GM12878 (cell line): ENCODE results near the gene CPNE9. TPM values are rescaled to one million over a fixed set of nuclear protein-coding genes. Genes with fewer than 3 reads are reported as not detected.

Experiments
- ATAC-seq: fragments of 200-7000 bp; cut with Tn5 transposase; 3 replicates; pipeline ENCODE4 v1.9.1; 2020; ENCODE audit warnings: mild to moderate bottlenecking, moderate library complexity
- BruUV-seq: library from RNA; stranded (reverse); fragments of 400-500 nt; replicated peaks from 2 replicates; lab custom pipeline; 2021; lab: Mats Ljungman, UMichigan
- CTCF ChIA-PET: fragments of 300-600 bp; sonication (Branson Sonifier 250); formaldehyde crosslinking; extraction: SDS; loops from one replicate; lab custom pipeline; 2021; ENCODE audit warnings: inconsistent platforms; lab: Yijun Ruan, JAX
- POLR2A ChIA-PET: fragments of 350-600 bp; formaldehyde crosslinking; extraction: SDS; loops from one replicate; lab custom pipeline; 2021; ENCODE audit warnings: inconsistent platforms; lab: Charles Lee
- RAD21 ChIA-PET: fragments of 300-600 bp; sonication (Branson Sonifier 250); formaldehyde crosslinking; loops from one replicate; lab custom pipeline; 2023; ENCODE audit warnings: antibody characterized with exemption; ENCODE audit not compliant: unreplicated experiment; lab: Charles Lee
- SMC1A ChIA-PET: fragments of 300-600 bp; sonication (Branson Sonifier 250); formaldehyde crosslinking; loops from one replicate; lab custom pipeline; 2023; ENCODE audit not compliant: unreplicated experiment, uncharacterized antibody; lab: Charles Lee
- DNase-seq: peaks from one replicate; pipeline ENCODE4 v3.0.0-alpha.2; 2011; ENCODE audit warnings: low read depth, low spot score
- FAIRE-seq: peaks from 3 replicates; lab custom pipeline; 2011; peaks lifted over from hg19 to GRCh38; lab: Jason Lieb, UNC
- H2AFZ ChIP-seq: 2 replicates; pipeline ENCODE4 v1.6.0; 2011; ENCODE audit warnings: low read depth, low read length, control low read depth; ENCODE audit not compliant: control insufficient read depth
- H3K27ac ChIP-seq: 2 replicates; pipeline ENCODE4 v1.5.1; 2011; ENCODE audit warnings: control low read depth; ENCODE audit not compliant: control insufficient read depth, insufficient read depth
- H3K27me3 ChIP-seq, 2 experiments: replicated peaks in 1 of 2; 2 replicates each; pipeline versions ENCODE4 v1.6.0 to v1.6.1; 2011; ENCODE audit warnings: low read length in 1 of 2; ENCODE audit not compliant: control insufficient read depth in 2 of 2, insufficient read depth in 2 of 2
- H3K36me3 ChIP-seq, 2 experiments: 2 replicates each; pipeline ENCODE4 v1.5.1; 2011; ENCODE audit warnings: low read length in 1 of 2; ENCODE audit not compliant: control insufficient read depth in 2 of 2, insufficient read depth in 2 of 2
- H3K4me1 ChIP-seq: 2 replicates; pipeline ENCODE4 v1.6.1; 2011; ENCODE audit warnings: mild to moderate bottlenecking, low read length, moderate library complexity, mixed read lengths; ENCODE audit not compliant: control insufficient read depth, insufficient read depth
- H3K4me2 ChIP-seq: 2 replicates; pipeline ENCODE4 v1.6.0; 2011; ENCODE audit warnings: control low read depth; ENCODE audit not compliant: control insufficient read depth, insufficient read depth
- H3K4me3 ChIP-seq: fragments of 200-600 bp; sonication (generic); 2 replicates; pipeline ENCODE4 v1.5.1; 2016
- H3K79me2 ChIP-seq: 2 replicates; pipeline ENCODE4 v1.6.0; 2011; ENCODE audit warnings: low read length; ENCODE audit not compliant: control insufficient read depth, insufficient read depth
- H3K9ac ChIP-seq: 2 replicates; pipeline ENCODE4 v1.8.0; 2011; ENCODE audit warnings: low read length, control low read depth, mixed read lengths; ENCODE audit not compliant: control insufficient read depth, insufficient read depth
- H3K9me3 ChIP-seq: replicated peaks from 3 replicates; pipeline ENCODE4 v1.5.1; 2011; ENCODE audit warnings: mild to moderate bottlenecking, low read length; ENCODE audit not compliant: control insufficient read depth, insufficient read depth
- H4K20me1 ChIP-seq: 2 replicates; pipeline ENCODE4 v1.6.0; 2011; ENCODE audit not compliant: control insufficient read depth, insufficient read depth
- BCL3 ChIP-seq: IDR thresholded peaks from 2 replicates; pipeline ENCODE4 v1.6.1; 2011; ENCODE audit warnings: borderline replicate concordance, low read depth, mild to moderate bottlenecking, moderate library complexity, low read length; ENCODE audit not compliant: insufficient read depth, poor library complexity, severe bottlenecking
- ELK1 ChIP-seq: IDR thresholded peaks from 2 replicates; pipeline ENCODE4 v1.6.1; 2012; ENCODE audit warnings: low read depth, low read length, improper control_type of control experiment
- GATAD2B ChIP-seq: fragments of 450-650 bp; conservative IDR thresholded peaks from 2 replicates; pipeline ENCODE4 v1.6.1; 2017; ENCODE audit warnings: low read depth, mild to moderate bottlenecking, moderate library complexity
- NBN ChIP-seq: fragments of 450-650 bp; IDR thresholded peaks from 2 replicates; pipeline ENCODE4 v1.6.1; 2016
- POLR2A ChIP-seq: IDR thresholded peaks from 2 replicates; pipeline ENCODE4 v1.6.1; 2011; ENCODE audit warnings: low read depth, mild to moderate bottlenecking, low read length
- RAD21 ChIP-seq: IDR thresholded peaks from 2 replicates; pipeline ENCODE4 v1.6.1; 2011; ENCODE audit warnings: mild to moderate bottlenecking, low read depth, low read length, moderate library complexity; ENCODE audit not compliant: insufficient read depth
- RELB ChIP-seq: fragments of 450-650 bp; IDR thresholded peaks from 2 replicates; pipeline ENCODE4 v1.6.1; 2017; ENCODE audit warnings: low read depth, mild to moderate bottlenecking, moderate library complexity
- SIN3A ChIP-seq: IDR thresholded peaks from 2 replicates; pipeline ENCODE4 v1.6.1; 2012; ENCODE audit warnings: low read depth, low read length, improper control_type of control experiment
- SMAD1 ChIP-seq: fragments of 450-650 bp; IDR thresholded peaks from 2 replicates; pipeline ENCODE4 v1.6.1; 2018; ENCODE audit warnings: mild to moderate bottlenecking, low read depth; ENCODE audit not compliant: partially characterized antibody
- USF1 ChIP-seq: IDR thresholded peaks from 2 replicates; pipeline ENCODE4 v1.6.1; 2011; ENCODE audit warnings: borderline replicate concordance, low read depth, mild to moderate bottlenecking, moderate library complexity, mixed read lengths, low read length; ENCODE audit not compliant: insufficient read depth; ENCODE audit errors: extremely low read length
- WGBS: methylation state at CpG from one replicate; pipeline ENCODE4 v1.1.6; 2016; ENCODE audit warnings: low lambda C conversion rate; ENCODE audit not compliant: insufficient replicate concordance, insufficient coverage; ENCODE audit errors: missing lambda C conversion rate; 5-methylcytosine and 5-hydroxymethylcytosine counted together
- in situ Hi-C: fragments of 300-500 bp; cut with MboI; formaldehyde crosslinking; loops from 9 replicates; pipeline ENCODE4 v1.14.3; 2018; ENCODE audit warnings: mixed read lengths
- intact Hi-C: fragments of 100-400 bp; cut with micrococcal nuclease; formaldehyde crosslinking; loops from one replicate; pipeline ENCODE4 v1.14.2; 2022; ENCODE audit not compliant: unreplicated experiment
- polyA plus RNA-seq, 11 experiments: library from polyadenylated mRNA; depleted of rRNA in 4 of 11; unstranded in 6 of 11; stranded (reverse) in 5 of 11; fragments of >200 nt; fragmentation: Nextera tagmentation in 4 of 11; fragmentation: Illumina TruSeq in 1 of 11; extraction: Ambion mirVana in 4 of 11; extraction: Trizol in 1 of 11; gene quantifications; 1 replicate in 1 of 11; 2 replicates in 10 of 11; pipeline versions ENCODE4 v1.2.1 to v1.2.3, GENCODE V29; 2011 to 2016; ENCODE audit warnings: inconsistent platforms in 2 of 11, missing spikeins in 2 of 11, low read depth in 1 of 11
- total RNA-seq, 4 experiments: library from RNA; depleted of rRNA in 3 of 4; stranded (reverse); fragments of >200 nt in 3 of 4; fragmentation: Illumina TruSeq in 1 of 4; extraction: Trizol in 1 of 4; gene quantifications; 2 replicates each; pipeline versions ENCODE4 v1.2.1 to v1.2.3, GENCODE V29; 2013 to 2021

Gene CPNE9
- total and polyA plus RNA-seq, 10 of the 15 experiments (the other 5 are each of a cell fraction or from before 2014, with no cell fraction given), result 0.02 to 0.12 (median 0.05) TPM; not detected in 7

- TF ChIP-seq RAD21 (no peak), SIN3A (no peak), SMAD1 (no peak), POLR2A (0 out of 2 replicates have a peak, but pooled peaks have one; percentile 38), GATAD2B (0 out of 2 replicates have a peak, but pooled peaks have one; percentile 36)
- TF ChIP-seq, all 136 proteins: peak for 5
Observed at GRCh38 chr3:9769426-9770275, 66.0 kb downstream of the CPNE9 start, which contains the start of gene CAMK1 (continued).

GRCh38 chr3:9770276-9770812 is 66.7 kb downstream of the CPNE9 start:
- Histone ChIP-seq H3K79me2 (no peaks in the 10 kb centered on the region), H3K9ac (no peak overlapping the region), H3K27me3 (peaks cover 0 to 2% of the 10 kb centered on the region in 2 experiments; a peak in 3 of 4 replicates), H3K36me3 (no peaks in the 10 kb centered on the region), H3K4me2 (peak overlapping the region; percentile 68; the same call in 1 of the 2 replicates), H3K27ac (no peak overlapping the region), H3K4me1 (no peaks in the 10 kb centered on the region; the same call in 1 of the 2 replicates), H3K4me3 (0 out of 2 replicates have a peak overlapping the region, but pooled peaks have one; percentile 1), H3K9me3 (no peaks in the 10 kb centered on the region), H4K20me1 (no peaks in the 10 kb centered on the region), H2AFZ (peak overlapping the region; percentile 72; the same call in 1 of the 2 replicates)
- POLR2A ChIA-PET, result interaction anchor here (1.1 kb wide), 1 partner anchor 13 kb away, joined by 5 read pairs; no protein-coding TSS in a partner anchor
- in situ Hi-C loops (no loop called here), intact Hi-C loops (no loop called here)
- SMC1A ChIA-PET, result interaction anchor here (0.9 to 1.2 kb wide), 2 partner anchors 22 to 25 kb away, joined by 3 read pairs; partner anchors contain the start of genes ARPC4 and TADA3
- RAD21 ChIA-PET, result interaction anchor here (1.2 kb wide), 1 partner anchor 31 kb away, joined by 3 read pairs; no protein-coding TSS in a partner anchor
- CTCF ChIA-PET, result no interaction called here
- BruUV-seq, result no TSS peak
- no peak for DNase-seq
- 61% methylated on average over 15 of the region's 15 CpGs for WGBS
- no peak for FAIRE-seq
- TF ChIP-seq RAD21, result no peak
- peak; percentile 67 for TF ChIP-seq USF1
- TF ChIP-seq BCL3, result no peak
- no peak for TF ChIP-seq NBN
- no peak for TF ChIP-seq ELK1
- no peak for TF ChIP-seq RELB
- no peak; the same call in 2 of the 3 replicates for ATAC-seq
